ENCODE data around the gene FILIP1. TPM values are rescaled to one million over a fixed set of nuclear protein-coding genes. Genes with fewer than 3 reads are reported as not detected.
A peak's percentile ranks its signal among the peaks of the same experiment; 100 is the strongest.

The FILIP1 gene
- total RNA-seq, 2 donors from 2014 or later, result 78.2 to 117 TPM

- peaks cover 0 to 30% of the 10 kb centered on the region in 2 donors for H3K4me1 ChIP-seq
Observed at GRCh38 chr6:75288023-75288422, 205.6 kb downstream of the FILIP1 start.

GRCh38 chr6:75287424-75287823 is 206.2 kb downstream of the FILIP1 start:
- H3K4me1 ChIP-seq, result peaks cover 0 to 31% of the 10 kb centered on the region in 2 donors

More at GRCh38 chr6:75288023-75288422, 205.6 kb downstream of the FILIP1 start:
- H3K4me3 ChIP-seq, result no peak overlapping the region
- H3K9me3 ChIP-seq, result no peaks in the 10 kb centered on the region
- no peaks in the 10 kb centered on the region for H3K36me3 ChIP-seq
- DNase-seq (ENCODE audit: low spot score), result no peak
- no peak for TF ChIP-seq CTCF (IDR thresholded peaks at IDR 0.05)
- no peaks in the 10 kb centered on the region for H3K27me3 ChIP-seq
- H3K27ac ChIP-seq, result no peak overlapping the region

GRCh38 chr6:75286955-75287354 is 206.6 kb downstream of the FILIP1 start:
- H3K4me1 ChIP-seq, result peaks cover 0 to 32% of the 10 kb centered on the region in 2 donors
- no peak for DNase-seq (ENCODE audit: low spot score)
- H3K27me3 ChIP-seq, result no peaks in the 10 kb centered on the region
- no peak for TF ChIP-seq CTCF (IDR thresholded peaks at IDR 0.05)
- H3K27ac ChIP-seq, result no peak overlapping the region
- no peaks in the 10 kb centered on the region for H3K9me3 ChIP-seq
- H3K4me3 ChIP-seq, result no peak overlapping the region
- H3K36me3 ChIP-seq, result no peaks in the 10 kb centered on the region

More at GRCh38 chr6:75287424-75287823, 206.2 kb downstream of the FILIP1 start:
- Histone ChIP-seq H3K36me3 (no peaks in the 10 kb centered on the region), H3K27me3 (no peaks in the 10 kb centered on the region), H3K9me3 (no peaks in the 10 kb centered on the region), H3K4me3 (no peak overlapping the region), H3K27ac (no peak overlapping the region)
- TF ChIP-seq CTCF (IDR thresholded peaks at IDR 0.05), result no peak
- no peak for DNase-seq (ENCODE audit: low spot score)

- TF ChIP-seq CTCF (IDR thresholded peaks at IDR 0.05), result no peak
- Histone ChIP-seq H3K36me3 (no peaks in the 10 kb centered on the region), H3K9me3 (no peaks in the 10 kb centered on the region), H3K27me3 (no peaks in the 10 kb centered on the region), H3K4me3 (peak overlapping the region; percentile 84 to 88), H3K27ac (peak overlapping the region; percentile 89), H3K4me1 (peaks cover 0 to 31% of the 10 kb centered on the region in 2 donors)
- DNase-seq (ENCODE audit: low spot score), result no peak
Observed at GRCh38 chr6:75285283-75285639, 208.3 kb downstream of the FILIP1 start.

- H3K27ac ChIP-seq, result peak within 1 kb of the TSS; percentile 89
- peaks cover 0 to 36% of the 10 kb centered on the region in 2 donors for H3K4me1 ChIP-seq
- peak in 1 of 2 donors; percentile 32 for TF ChIP-seq CTCF (IDR thresholded peaks at IDR 0.05)
- peak; percentile 98 for DNase-seq (ENCODE audit: low spot score)
- H3K9me3 ChIP-seq, result no peaks in the 10 kb centered on the region
- peak within 1 kb of the TSS; percentile 84 to 88 for H3K4me3 ChIP-seq
- no peaks in the 10 kb centered on the region for H3K36me3 ChIP-seq
- no peaks in the 10 kb centered on the region for H3K27me3 ChIP-seq
Observed at GRCh38 chr6:75284632-75285282, 208.8 kb downstream of the FILIP1 start, which contains the start of gene TMEM30A. Gene TMEM30A (minus strand): TSS chr6:75284792. CDS start chr6:75284638, 154 bp downstream.
